ENCODE data around the gene BAD.

DNA sequence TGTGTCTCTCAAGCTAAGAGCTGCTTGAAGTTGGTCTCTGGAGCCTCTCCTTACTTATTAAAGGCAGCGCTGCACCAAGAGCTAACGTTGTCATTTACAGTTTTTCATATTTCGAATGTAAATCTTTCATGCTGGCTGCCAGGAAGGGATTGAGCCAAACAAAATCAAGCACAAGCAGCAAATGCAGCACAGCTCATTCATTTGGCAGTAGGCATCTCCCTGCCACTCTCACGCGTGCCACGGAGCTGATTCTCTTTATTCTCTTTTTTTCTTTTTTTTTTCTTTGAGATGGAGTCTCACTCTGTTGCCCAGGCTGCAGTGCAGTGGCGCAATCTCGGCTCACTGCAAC lies 51.5 kb downstream of the BAD start:
- TF ChIP-seq TAF1 (IDR thresholded peaks at IDR 0.05; ENCODE audit: borderline replicate concordance, insufficient read depth, low read length) (no peak), POLR2AphosphoS5 (IDR thresholded peaks at IDR 0.05; ENCODE audit: low read depth, low read length) (no peak), SIN3A (IDR thresholded peaks at IDR 0.05; ENCODE audit: borderline replicate concordance, insufficient read depth, low read length) (no peak), FOXP2 (optimal IDR thresholded peaks at IDR 0.05; ENCODE audit: borderline replicate concordance, extremely low read depth, extremely low read length, insufficient read depth) (no peak)
- TF ChIP-seq, protein P1, sequence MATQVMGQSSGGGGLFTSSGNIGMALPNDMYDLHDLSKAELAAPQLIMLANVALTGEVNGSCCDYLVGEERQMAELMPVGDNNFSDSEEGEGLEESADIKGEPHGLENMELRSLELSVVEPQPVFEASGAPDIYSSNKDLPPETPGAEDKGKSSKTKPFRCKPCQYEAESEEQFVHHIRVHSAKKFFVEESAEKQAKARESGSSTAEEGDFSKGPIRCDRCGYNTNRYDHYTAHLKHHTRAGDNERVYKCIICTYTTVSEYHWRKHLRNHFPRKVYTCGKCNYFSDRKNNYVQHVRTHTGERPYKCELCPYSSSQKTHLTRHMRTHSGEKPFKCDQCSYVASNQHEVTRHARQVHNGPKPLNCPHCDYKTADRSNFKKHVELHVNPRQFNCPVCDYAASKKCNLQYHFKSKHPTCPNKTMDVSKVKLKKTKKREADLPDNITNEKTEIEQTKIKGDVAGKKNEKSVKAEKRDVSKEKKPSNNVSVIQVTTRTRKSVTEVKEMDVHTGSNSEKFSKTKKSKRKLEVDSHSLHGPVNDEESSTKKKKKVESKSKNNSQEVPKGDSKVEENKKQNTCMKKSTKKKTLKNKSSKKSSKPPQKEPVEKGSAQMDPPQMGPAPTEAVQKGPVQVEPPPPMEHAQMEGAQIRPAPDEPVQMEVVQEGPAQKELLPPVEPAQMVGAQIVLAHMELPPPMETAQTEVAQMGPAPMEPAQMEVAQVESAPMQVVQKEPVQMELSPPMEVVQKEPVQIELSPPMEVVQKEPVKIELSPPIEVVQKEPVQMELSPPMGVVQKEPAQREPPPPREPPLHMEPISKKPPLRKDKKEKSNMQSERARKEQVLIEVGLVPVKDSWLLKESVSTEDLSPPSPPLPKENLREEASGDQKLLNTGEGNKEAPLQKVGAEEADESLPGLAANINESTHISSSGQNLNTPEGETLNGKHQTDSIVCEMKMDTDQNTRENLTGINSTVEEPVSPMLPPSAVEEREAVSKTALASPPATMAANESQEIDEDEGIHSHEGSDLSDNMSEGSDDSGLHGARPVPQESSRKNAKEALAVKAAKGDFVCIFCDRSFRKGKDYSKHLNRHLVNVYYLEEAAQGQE (IDR thresholded peaks at IDR 0.05; ENCODE audit: insufficient read depth in 1 of 2, low read depth in 2 of 2, low read length in 2 of 2) = no peak

All from PFSK-1 (cell line).